Type B pancreatic cell (in vitro differentiated cells): ENCODE data around the gene HNRNPAB. TPM values are rescaled to one million over a fixed set of nuclear protein-coding genes. Genes with fewer than 3 reads are reported as not detected.
"Not testable (repeated sequence)": the region's sequence is repeated elsewhere in the genome, so short reads cannot be mapped to it uniquely, and the experiment has no call there.

Experiments used
- DNase-seq: peaks from one replicate; pipeline ENCODE4 v3.0.0; 2021; ENCODE audit warnings: mixed read lengths; ENCODE audit not compliant: unreplicated experiment; ENCODE audit errors: extremely low spot score
- H3K27ac Mint-ChIP-seq: 2 replicates; pipeline ENCODE4 v1.8.0; 2021; ENCODE audit warnings: mild to moderate bottlenecking, mixed read lengths
- H3K27me3 Mint-ChIP-seq: 2 replicates; pipeline ENCODE4 v1.8.0; 2021; ENCODE audit warnings: mixed read lengths
- H3K36me3 Mint-ChIP-seq: 2 replicates; pipeline ENCODE4 v1.8.0; 2021; ENCODE audit warnings: mixed read lengths
- H3K4me1 Mint-ChIP-seq: one replicate; pipeline ENCODE4 v1.8.0; 2021; ENCODE audit warnings: mixed read lengths; ENCODE audit not compliant: unreplicated experiment
- H3K4me3 Mint-ChIP-seq: 2 replicates; pipeline ENCODE4 v1.8.0; 2021; ENCODE audit warnings: mild to moderate bottlenecking, mixed read lengths
- H3K9me3 Mint-ChIP-seq: 2 replicates; pipeline ENCODE4 v1.8.0; 2021; ENCODE audit warnings: mixed read lengths
- total RNA-seq: library from RNA; stranded (reverse); gene quantifications from 2 replicates; pipeline ENCODE4 v1.2.1, GENCODE V29; 2021; ENCODE audit warnings: low replicate concordance
- TF ChIP-seq, protein P1 (sequence below): fragments of 200-600 bp; sonication (generic); conservative IDR thresholded peaks from 2 replicates; pipeline ENCODE4 v1.5.0; 2021; ENCODE audit warnings: antibody characterized with exemption, mild to moderate bottlenecking

The HNRNPAB gene
- total RNA-seq, 1 donor from 2014 or later: 245 TPM

DNA sequence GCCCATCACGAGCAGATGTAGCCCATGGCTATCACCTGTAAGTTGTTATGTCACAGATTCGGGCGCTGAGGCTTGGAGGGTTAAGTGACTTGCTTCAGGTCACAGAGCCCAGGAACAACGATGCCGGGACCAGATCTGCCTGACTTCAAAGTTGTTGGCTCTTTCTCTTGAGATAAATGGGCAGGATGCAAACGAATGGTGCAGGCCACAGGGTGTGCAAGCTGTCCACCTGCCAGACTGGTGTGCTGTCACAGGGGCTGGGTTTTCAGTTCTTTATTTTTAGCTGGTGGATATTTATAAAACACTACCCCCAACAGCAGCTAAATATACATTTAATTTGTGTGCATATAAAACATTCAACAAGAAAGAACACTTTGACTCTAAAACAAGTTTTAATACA lies 45.9 kb downstream of the HNRNPAB start:
- Mint-ChIP-seq H3K9me3 (no peaks in the 10 kb centered on the region), H3K27me3 (no peaks in the 10 kb centered on the region), H3K4me1 (no peaks in the 10 kb centered on the region), H3K36me3 (no peaks in the 10 kb centered on the region), H3K4me3 (no peak overlapping the region), H3K27ac (no peak overlapping the region)
- TF ChIP-seq, protein P1, sequence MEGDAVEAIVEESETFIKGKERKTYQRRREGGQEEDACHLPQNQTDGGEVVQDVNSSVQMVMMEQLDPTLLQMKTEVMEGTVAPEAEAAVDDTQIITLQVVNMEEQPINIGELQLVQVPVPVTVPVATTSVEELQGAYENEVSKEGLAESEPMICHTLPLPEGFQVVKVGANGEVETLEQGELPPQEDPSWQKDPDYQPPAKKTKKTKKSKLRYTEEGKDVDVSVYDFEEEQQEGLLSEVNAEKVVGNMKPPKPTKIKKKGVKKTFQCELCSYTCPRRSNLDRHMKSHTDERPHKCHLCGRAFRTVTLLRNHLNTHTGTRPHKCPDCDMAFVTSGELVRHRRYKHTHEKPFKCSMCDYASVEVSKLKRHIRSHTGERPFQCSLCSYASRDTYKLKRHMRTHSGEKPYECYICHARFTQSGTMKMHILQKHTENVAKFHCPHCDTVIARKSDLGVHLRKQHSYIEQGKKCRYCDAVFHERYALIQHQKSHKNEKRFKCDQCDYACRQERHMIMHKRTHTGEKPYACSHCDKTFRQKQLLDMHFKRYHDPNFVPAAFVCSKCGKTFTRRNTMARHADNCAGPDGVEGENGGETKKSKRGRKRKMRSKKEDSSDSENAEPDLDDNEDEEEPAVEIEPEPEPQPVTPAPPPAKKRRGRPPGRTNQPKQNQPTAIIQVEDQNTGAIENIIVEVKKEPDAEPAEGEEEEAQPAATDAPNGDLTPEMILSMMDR: no peak
- no peak for DNase-seq

- Mint-ChIP-seq H3K36me3 (no peaks in the 10 kb centered on the region), H3K27ac (no peak overlapping the region), H3K4me1 (no peaks in the 10 kb centered on the region), H3K4me3 (no peak overlapping the region), H3K27me3 (no peaks in the 10 kb centered on the region), H3K9me3 (no peaks in the 10 kb centered on the region)
- DNase-seq: no peak
- TF ChIP-seq, protein P1: no peak
Measured at GRCh38 chr5:178252258-178252657, 47.9 kb downstream of the HNRNPAB start.

- not testable (repeated sequence) for DNase-seq, H3K27me3 Mint-ChIP-seq, H3K27ac Mint-ChIP-seq, H3K9me3 Mint-ChIP-seq, H3K4me3 Mint-ChIP-seq, H3K4me1 Mint-ChIP-seq, H3K36me3 Mint-ChIP-seq
Measured at GRCh38 chr5:178253632-178254031, 49.3 kb downstream of the HNRNPAB start.

DNA sequence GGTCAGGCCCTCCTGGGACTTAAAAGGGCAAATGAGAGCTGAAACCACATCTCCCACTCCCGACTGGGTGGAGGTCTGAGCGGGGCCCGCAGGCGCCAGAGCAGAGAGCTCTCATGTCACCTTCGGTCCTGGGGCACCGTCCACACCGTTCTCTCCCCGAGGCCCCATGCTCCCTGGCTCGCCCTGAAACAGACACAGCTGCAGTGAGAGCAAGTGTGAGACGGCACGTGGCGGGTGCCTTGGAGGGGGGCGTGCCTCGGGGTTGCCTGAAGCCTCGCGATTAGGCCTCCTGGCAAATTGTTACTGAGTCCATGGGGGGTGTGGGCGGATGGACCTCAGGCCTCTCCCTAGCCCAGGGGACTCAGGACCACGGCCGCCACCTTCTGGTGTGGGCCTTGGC lies 52.4 kb downstream of the HNRNPAB start:
- Mint-ChIP-seq H3K36me3 (no peaks in the 10 kb centered on the region), H3K27me3 (no peaks in the 10 kb centered on the region), H3K9me3 (no peaks in the 10 kb centered on the region), H3K4me1 (no peaks in the 10 kb centered on the region), H3K4me3 (no peak overlapping the region), H3K27ac (no peak overlapping the region)
- no peak for DNase-seq
- TF ChIP-seq, protein P1: no peak

- no peaks in the 10 kb centered on the region for H3K9me3 Mint-ChIP-seq
Measured at GRCh38 chr5:178257650-178258049, 53.3 kb downstream of the HNRNPAB start.

GRCh38 chr5:178259623-178260536 lies 55.5 kb downstream of the HNRNPAB start:
- Mint-ChIP-seq H3K36me3 (no peaks in the 10 kb centered on the region), H3K27ac (no peak overlapping the region), H3K4me1 (no peaks in the 10 kb centered on the region), H3K27me3 (no peaks in the 10 kb centered on the region), H3K9me3 (peaks cover 5% of the 10 kb centered on the region), H3K4me3 (no peak overlapping the region)
- DNase-seq: no peak
- TF ChIP-seq, protein P1: no peak

More at GRCh38 chr5:178257650-178258049, 53.3 kb downstream of the HNRNPAB start:
- Mint-ChIP-seq H3K27ac (no peak overlapping the region), H3K4me3 (no peak overlapping the region), H3K36me3 (no peaks in the 10 kb centered on the region), H3K27me3 (no peaks in the 10 kb centered on the region), H3K4me1 (no peaks in the 10 kb centered on the region)
- TF ChIP-seq, protein P1: no peak
- no peak for DNase-seq
